Measurements from ENCODE around the gene SFTA2.

SFTA2 gene

DNA sequence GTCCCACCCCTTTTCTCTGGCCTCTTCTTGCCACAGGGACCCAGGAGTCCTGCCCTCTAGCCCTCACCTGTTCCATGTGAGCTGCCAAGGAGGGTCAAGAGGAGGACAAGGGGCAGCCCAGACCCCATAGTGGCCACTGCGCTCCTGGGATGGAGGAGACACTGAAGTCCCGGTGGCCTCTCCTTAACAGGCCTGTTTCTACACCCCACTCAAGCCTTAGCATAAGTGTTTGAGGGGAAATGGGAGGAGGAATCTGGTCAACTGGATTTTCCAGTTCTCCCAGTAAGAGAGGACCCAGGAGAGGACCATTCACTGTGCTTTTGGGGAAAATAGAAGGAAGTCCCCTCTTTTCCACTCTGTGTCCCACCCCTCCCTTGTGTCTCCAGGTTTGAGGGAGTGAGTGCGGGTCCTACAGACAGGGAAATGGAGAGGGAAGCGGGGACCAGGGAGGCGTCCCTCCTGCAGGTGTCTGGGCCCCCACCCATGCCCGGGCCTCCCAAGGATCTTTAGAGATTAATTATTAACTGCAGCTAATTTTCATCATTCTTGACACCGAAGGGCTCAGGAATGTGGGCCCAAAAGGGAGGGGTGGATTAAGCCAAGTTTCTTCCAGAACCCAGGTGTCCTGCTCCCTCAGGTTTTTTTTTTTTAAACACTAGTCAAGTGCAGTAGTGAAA lies at the start of gene SFTA2:
Gene SFTA2 (minus strand): TSS at position 202 of the 677 bp plus-strand sequence. CDS start 74 bp downstream, at position 128.
- no peak for DNase-seq

DNA sequence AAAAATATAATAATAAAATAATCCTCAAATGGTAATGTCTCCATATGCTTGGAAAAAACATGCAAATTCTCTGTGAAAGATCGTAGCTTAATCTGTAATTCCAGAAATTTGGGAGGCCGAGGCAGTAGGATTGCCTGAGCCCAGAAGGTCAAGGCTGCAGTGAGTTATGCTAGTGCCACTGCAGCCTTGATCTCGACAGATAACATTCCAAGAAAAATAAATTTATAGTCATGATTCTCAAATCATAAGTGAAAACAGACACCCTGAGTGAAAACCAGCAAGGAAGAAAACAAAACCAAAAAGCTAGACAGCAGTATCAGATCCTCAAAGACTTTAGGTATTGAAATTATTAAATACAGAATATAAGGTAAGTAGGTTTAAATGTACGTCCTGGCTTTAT lies 47.7 kb upstream of the SFTA2 start:
- DNase-seq, result no peak

- DNase-seq, result no peak
Observed at GRCh38 chr6:30979141-30979540, 47.2 kb upstream of the SFTA2 start.

DNA sequence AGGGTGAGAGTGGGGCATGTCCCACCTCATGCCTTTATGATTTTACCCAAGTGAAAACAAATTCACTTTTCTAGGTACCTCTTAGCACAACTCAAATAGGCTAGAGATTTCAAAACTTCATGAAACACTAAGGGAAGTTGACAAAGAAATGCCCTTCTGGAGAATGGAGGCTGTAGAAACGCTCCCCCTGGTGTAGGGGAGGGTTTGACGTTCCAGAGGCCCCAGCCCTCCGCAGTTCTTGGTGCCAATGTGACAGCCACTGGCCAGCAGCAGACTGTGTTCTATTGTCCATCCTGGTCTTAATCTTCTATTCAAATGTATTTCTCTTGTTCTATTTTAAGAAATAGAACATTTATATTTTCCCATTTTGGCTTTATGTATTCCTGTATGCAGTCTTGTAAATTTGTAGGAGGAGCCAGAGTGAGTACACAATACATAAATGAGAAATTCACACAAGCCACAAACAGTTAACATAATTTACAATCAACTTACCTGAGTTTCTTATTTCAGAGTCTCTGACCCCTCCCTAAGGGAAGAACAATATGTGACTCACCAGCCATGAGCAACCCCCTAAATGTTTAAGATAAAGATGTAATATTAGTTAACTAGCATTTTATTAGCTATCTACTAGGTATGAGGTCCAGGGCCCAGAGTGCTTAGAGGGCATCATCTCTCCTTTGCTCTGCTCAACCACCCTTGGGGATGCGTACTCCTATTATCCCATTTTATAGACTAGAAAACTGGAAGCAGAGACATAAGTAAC lies 42.7 kb upstream of the SFTA2 start:
- DNase-seq, result no peak

DNA sequence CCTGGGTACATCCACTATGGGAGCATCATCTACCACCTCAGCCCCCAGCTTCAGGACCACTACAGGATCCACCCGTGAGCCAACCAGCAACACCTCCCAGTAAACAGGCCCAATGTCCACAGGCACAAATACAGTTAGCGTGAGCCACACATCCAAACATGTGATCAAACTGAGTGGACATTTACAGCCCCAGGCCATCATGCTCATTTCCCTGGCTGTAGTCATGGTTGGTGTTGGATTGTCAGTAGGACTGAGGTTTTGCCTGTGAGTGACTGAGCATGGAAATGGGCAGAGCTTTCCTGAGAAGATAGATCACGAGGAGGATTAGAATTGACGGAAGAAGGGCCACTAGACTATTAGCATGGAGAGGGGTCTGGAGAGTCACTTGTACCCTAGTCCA lies 40.8 kb upstream of the SFTA2 start:
- DNase-seq, result no peak

DNA sequence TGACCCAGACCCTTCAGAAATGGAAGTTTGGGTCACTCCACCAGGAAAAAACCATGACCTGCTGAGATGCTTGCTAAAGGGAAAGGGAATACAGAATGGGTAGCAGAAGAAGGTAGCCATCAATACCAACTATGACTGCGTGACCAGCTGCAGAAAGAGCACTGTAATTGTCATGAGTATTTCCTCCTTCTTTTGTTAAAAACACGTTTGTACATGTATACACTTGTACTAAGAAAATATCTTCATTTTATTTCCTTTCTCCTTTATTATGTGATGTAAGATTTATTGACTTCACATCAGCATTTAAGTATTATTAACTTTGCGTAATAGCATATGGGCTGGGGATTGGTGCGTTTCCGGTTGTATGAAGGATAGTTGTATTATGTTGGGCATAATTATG lies 39.0 kb upstream of the SFTA2 start:
- no peak for DNase-seq

GRCh38 chr6:30969171-30969570 lies 37.2 kb upstream of the SFTA2 start:
- DNase-seq, result peak; percentile 77 to 87

DNA sequence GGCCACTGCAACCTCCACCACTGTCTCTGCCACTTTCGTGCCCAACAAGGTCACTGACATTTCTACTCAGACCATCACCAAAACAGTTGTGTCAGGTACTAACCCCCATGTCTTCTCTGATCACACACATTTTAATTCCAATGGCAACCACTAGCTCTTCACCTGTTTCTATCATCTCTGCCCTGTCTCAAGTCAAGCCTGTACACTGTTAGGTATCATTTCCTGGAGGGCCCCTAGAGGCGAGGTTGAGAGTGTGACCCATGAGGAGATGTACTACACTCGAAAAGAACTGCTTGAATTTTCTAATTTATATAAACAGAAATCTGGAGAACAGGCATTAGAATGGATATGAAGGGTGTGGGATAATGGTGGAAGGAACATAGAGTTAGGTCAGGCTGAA lies 34.2 kb upstream of the SFTA2 start:
- DNase-seq, result no peak

- no peak for DNase-seq
Observed at GRCh38 chr6:30965140-30965601, 33.2 kb upstream of the SFTA2 start.

GRCh38 chr6:30964075-30964474 lies 32.1 kb upstream of the SFTA2 start:
- DNase-seq, result no peak

- DNase-seq, result no peak
Observed at GRCh38 chr6:30963641-30964040, 31.7 kb upstream of the SFTA2 start.

DNA sequence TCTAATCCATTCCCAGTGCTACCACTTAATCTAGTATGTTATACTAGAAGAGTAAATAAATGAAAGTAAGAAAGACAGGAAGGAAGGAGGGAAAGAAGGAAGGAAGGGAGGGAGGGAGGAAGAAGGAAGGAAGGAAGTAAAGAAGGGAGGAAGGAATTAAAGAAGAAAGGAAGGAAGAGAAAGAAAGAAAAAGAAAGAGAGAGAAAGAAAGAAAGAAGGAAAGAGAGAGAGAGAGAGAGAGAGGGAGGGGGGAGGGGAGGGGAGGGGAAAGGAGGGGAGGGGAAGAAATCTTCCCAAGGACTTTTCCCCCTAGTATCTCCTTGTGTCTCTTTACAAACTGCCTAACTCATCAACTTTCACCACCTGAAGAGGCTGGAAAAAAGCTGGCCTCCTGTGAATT lies 30.7 kb upstream of the SFTA2 start:
- DNase-seq, result no peak

- peak in 1 of 2 donors; percentile 17 for DNase-seq
Observed at GRCh38 chr6:30960907-30961673, 29.1 kb upstream of the SFTA2 start.

DNA sequence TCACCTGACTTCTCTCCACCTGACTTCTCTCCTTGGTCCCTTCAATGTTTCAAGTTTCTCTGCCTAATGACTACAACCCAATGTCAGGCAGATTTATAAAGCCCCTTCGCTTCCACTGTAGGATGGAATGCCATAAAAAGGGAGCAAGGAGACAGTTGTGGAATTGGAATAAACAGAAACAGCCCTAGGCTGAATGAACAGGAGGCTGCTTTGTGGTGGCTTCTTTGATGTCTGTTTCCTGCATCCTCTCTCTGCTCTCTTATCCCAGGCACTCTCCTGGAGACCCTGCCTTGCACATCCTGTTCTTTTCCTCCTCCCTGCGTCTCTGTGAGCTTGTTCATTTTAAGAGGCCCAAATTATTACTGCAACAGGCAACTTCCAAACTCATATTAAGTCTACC lies 25.7 kb upstream of the SFTA2 start:
- no peak for DNase-seq

GRCh38 chr6:30955367-30956042 lies 23.5 kb upstream of the SFTA2 start:
- DNase-seq, result peak; percentile 49

DNA sequence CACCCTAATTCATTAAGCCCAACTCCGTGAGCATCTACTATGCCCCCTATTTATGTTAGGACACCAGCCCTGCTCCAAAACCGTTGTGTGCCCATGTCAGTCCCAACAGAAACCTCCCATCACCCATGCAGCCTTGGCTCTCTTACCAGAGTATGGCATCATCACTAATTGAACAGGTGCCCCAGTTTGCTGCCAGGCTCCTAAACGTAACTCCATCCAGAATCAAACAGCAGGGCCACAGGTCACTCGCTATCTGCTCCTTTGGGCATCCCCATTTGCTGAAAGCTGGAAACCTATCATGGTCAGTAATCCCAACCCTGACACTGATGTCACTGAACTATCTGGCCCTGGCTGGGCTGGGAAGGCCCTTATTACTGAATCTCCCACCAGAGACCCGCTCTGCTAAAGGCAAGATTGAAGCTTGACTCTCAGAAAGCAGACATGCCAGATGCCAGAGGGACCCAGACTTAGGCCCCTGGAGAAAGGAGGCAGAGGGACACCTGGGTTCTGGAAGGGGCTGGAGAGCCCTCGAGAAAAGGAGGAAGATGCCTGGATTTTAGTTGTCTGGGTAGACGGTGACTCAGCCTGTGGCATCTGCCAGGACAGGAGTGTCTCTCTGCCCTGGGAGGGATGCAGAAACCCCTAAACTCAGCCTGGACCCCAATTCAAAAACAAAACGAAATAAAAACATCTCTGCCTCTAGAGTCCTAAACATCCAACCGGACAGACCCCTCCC lies 22.8 kb upstream of the SFTA2 start:
- no peak for DNase-seq

DNA sequence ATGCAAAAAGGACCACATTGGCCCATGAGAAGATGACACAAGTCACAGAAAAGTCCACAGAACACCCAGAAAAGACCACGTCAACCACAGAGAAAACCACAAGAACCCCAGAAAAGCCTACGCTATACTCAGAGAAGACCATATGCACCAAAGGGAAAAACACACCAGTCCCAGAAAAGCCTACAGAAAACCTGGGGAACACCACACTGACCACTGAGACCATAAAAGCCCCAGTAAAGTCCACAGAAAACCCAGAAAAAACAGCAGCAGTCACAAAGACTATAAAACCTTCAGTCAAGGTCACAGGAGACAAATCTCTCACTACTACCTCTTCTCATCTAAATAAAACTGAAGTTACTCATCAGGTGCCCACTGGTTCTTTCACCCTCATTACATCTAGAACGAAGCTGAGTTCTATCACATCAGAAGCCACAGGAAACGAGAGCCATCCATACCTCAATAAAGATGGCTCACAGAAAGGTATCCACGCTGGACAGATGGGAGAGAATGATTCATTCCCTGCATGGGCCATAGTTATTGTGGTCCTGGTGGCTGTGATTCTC lies 20.0 kb upstream of the SFTA2 start:
- DNase-seq, result no peak

DNA sequence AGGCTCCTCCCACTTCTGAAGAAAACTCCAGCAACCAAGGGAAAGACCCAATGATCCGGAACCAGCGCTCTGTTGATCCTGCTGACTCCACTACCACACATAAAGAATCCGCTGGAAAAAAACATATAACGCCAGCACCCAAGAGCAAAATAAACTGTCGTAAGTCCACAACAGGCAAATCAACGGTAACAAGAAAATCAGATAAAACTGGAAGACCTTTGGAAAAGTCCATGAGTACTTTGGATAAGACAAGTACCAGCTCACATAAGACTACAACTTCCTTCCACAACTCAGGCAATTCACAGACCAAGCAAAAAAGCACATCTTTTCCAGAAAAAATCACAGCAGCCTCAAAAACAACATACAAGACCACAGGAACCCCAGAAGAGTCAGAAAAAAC lies 16.8 kb upstream of the SFTA2 start:
- no peak for DNase-seq

DNA sequence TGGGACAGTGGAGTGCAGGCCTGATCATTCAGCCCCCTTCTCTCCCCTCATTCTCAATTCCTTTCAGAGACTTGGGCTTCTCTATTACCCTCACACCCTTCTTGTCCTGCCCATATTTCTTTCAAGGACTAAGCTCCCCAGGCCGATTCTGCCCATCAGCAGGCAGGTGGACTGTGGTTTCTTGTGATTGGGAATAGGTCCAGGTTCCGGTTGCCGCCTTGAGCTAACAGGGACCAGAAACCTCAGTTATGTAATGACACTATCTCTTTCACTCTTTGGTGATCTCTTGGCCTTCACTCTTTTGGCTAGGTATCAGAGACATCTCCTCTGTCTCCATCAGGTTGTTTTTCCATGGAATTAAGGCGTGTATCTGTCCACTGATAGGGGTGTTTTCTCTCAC lies 15.3 kb upstream of the SFTA2 start:
- no peak for DNase-seq

DNA sequence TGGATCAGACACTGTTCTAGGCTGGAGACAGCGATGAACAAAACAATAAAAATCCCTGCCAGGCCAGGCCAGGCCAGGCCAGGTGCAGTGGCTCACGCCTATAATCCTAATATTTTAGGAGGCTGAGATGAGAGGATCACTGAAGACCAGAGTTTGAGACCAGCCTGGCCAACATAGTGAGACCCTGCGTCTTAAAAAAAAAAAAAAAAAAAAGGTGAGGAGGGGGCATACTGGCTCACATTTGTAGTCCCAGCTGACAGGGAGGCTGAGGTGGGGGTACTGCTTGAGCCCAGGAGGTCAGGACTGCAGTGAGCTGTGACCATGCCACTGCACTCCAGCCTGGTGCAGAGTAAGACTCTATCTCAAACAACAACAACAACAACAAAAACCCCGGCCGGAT lies 13.3 kb upstream of the SFTA2 start:
- DNase-seq, result no peak

DNA sequence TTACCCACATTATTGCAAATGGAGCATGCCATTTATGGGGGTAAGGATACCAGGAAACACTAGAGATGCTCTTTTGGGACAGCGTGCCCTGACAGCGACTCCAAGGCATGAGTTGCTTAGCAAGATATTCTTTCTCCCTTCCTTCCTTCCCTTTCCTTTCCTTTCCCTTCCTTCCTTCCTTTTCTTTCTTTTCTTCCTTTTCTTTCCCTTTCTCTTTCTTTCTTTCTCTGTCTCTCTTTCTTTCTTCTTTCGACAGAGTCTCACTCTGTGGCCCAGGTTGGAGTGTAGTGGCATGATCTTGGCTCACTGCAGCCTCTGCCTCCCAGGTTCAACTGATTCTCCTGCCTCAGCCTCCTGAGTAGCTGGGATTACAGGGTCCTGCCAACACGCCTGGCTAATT lies 12.1 kb upstream of the SFTA2 start:
- DNase-seq, result no peak

Data from inflammatory macrophage treated with lipopolysaccharide for 1 hour (primary cell).